HUES64 (cell line): ENCODE data around the gene SLC13A3.

Source experiments
- H3K27ac ChIP-seq: 2 replicates; pipeline ENCODE4 v1.7.0; 2013; ENCODE audit warnings: low read depth, low read length, inconsistent platforms
- H3K27me3 ChIP-seq: 2 replicates; pipeline ENCODE4 v1.6.1; 2013; ENCODE audit warnings: mild to moderate bottlenecking, low read length; ENCODE audit not compliant: insufficient read depth
- H3K36me3 ChIP-seq: 2 replicates; pipeline ENCODE4 v1.6.1; 2013; ENCODE audit warnings: mild to moderate bottlenecking, low read length; ENCODE audit not compliant: insufficient read depth
- H3K4me1 ChIP-seq: 2 replicates; pipeline ENCODE4 v1.6.1; 2013; ENCODE audit warnings: mild to moderate bottlenecking, low read length, moderate library complexity; ENCODE audit not compliant: insufficient read depth
- H3K4me3 ChIP-seq: 2 replicates; pipeline ENCODE4 v1.5.1; 2013; ENCODE audit warnings: mild to moderate bottlenecking, low read length, moderate library complexity
- H3K9ac ChIP-seq: 2 replicates; pipeline ENCODE4 v1.6.1; 2013; ENCODE audit warnings: mild to moderate bottlenecking, low read depth, low read length
- H3K9me3 ChIP-seq: 2 replicates; pipeline ENCODE4 v1.6.1; 2013; ENCODE audit warnings: low read depth, low read length; ENCODE audit not compliant: insufficient read depth
- WGBS: fragments of 150-250, 120-280 bp; methylation state at CpG from one replicate; pipeline ENCODE4 v1.1.7; 2013; ENCODE audit warnings: missing lambda C conversion rate; 5-methylcytosine and 5-hydroxymethylcytosine counted together

SLC13A3 gene

DNA sequence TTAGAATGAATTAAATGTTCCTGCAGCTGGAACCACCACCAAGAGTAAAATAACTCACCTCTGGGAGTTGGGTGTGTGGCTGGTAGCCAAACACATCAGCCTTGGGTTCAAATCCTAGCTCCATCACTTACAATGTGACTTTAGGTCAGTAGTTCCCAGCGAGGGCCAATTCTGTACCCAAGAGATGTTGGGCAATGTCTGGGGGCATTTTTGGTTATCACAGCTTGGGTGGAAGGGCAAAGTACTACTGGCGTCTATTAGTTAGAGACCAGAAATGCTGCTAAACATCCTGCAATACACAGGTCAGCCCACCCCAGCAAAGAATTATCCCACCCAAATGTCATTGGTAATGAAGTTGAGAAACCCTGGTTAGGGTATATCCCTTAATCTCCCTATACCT is 48.8 kb downstream of the SLC13A3 start:
- Histone ChIP-seq H3K27me3 (no peaks in the 10 kb centered on the region), H3K9me3 (no peaks in the 10 kb centered on the region), H3K27ac (no peak overlapping the region), H3K4me1 (no peaks in the 10 kb centered on the region), H3K4me3 (no peak overlapping the region), H3K9ac (no peak overlapping the region), H3K36me3 (no peaks in the 10 kb centered on the region)
- WGBS: 93% methylated on average over 1 of the region's 2 CpGs

DNA sequence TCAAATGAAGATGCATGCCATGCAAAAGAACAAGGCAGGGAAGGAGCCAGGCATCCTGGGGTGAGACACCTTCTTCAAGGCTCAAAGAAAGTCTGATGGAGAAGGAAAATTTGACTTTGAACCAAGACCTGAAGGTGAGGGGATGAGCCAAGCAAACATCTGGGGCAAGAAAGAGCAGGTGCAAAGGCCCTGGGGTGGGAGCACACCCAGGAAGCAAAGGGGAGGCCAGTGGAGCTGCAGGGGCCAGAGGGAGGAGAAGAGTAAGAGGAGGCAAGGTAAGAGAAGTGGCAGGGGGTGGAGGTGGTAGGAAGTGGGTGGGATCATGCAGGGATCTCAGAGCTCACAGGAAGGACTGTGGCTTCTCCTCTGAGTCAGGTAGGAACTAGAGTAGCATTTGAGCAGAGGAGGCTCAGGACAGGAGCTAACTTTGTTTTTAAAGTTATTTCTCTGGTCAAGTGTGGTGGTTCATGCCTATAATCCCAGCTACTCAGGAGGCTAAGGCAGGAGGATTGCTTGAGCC is 49.6 kb downstream of the SLC13A3 start:
- Histone ChIP-seq H3K9ac (no peak overlapping the region), H3K36me3 (no peaks in the 10 kb centered on the region), H3K4me3 (no peak overlapping the region), H3K27me3 (no peaks in the 10 kb centered on the region), H3K4me1 (no peaks in the 10 kb centered on the region), H3K27ac (no peak overlapping the region), H3K9me3 (no peaks in the 10 kb centered on the region)

DNA sequence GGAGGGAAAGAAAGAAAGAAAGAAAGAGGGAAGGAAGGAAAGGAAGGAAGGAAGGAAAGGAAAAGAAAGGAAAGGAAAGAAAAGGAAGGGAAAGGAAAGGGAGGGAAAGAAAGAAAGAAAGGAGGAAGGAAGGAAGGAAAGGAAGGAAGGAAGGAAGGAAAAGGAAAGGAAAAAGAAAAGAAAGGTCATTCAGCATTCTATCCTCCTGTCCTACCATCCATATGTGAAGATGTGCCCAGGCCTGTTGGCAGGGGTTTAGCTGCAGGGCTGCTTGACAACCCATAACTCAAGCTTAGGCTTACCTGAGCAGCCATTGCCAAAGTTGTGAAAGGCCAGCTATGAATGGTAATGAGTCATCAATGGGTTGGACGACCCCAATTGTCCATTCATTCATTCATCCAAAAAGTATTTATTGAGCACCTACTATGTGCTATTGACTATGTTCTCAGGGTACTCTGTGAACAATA is 50.9 kb downstream of the SLC13A3 start:
- no peaks in the 10 kb centered on the region for H3K9me3 ChIP-seq

DNA sequence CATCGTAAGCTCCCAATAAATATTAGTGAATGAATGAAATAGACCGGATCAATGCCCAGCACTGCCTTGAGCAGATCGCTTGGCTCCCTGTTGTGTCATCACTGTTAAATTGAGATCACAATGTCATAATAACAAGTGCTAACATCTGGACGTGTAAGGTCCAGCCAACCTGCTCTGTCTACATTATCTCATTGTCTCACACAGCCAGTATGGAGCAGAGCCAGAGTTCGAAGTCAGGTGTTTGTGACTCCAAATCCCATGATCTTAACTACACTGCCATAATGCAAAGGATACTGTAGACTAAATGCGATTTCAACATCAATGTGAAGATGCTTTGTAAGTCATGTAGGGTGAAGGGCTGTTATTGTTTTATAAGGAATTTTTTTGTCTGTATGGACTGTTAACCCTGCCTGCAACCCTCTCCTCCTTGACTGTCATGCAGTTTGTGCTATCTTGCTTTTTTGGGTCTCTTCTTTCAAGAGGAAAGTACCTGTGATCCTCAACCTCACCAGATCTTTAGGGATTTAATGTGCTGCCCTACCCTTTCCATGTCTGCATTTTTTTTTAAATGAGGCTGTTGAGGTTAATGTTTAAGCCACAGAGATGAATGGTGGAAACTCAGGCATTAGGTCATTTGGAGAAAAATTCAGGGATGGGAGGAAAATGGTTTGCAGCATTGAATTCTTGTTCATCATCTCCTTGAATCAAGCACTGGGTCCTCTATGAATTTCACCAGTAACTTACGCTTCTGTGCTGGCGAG is 51.9 kb downstream of the SLC13A3 start:
- Histone ChIP-seq H3K4me3 (no peak overlapping the region), H3K9ac (no peak overlapping the region), H3K4me1 (peaks cover 10% of the 10 kb centered on the region), H3K27me3 (no peaks in the 10 kb centered on the region), H3K27ac (no peak overlapping the region), H3K9me3 (no peaks in the 10 kb centered on the region), H3K36me3 (no peaks in the 10 kb centered on the region)
- 97% methylated on average over 8 of the region's 8 CpGs for WGBS

More for the DNA sequence above, 50.9 kb downstream of the SLC13A3 start:
- Histone ChIP-seq H3K27me3 (no peaks in the 10 kb centered on the region), H3K9ac (no peak overlapping the region), H3K27ac (no peak overlapping the region), H3K4me3 (no peak overlapping the region), H3K4me1 (peaks cover under 1% of the 10 kb centered on the region; the same call in 1 of the 2 replicates), H3K36me3 (no peaks in the 10 kb centered on the region)
- 100% methylated on average over 1 of the region's 1 CpG for WGBS

DNA sequence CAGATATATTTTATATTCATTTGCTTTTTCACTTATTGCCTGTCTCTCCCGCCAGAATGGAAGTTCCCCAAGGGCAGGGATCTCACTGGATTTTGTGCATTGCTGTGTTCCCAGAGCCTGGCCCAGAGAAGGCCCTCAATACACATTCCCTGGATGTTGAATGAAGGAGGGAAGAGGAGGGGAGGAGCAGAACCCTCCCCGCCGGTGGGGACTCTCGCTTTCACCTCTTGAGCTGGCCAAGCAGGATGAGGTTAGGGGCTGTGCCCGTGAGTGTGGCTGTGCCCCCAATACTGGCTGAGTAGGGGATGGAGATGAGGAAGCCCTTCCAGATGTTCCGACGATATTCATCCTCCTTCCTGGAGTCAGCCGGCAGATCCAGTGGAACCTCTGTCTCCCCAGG is 55.3 kb downstream of the SLC13A3 start:
- Histone ChIP-seq H3K4me1 (peaks cover 12% of the 10 kb centered on the region), H3K27ac (no peak overlapping the region), H3K4me3 (no peak overlapping the region), H3K9me3 (no peaks in the 10 kb centered on the region), H3K27me3 (no peaks in the 10 kb centered on the region), H3K36me3 (no peaks in the 10 kb centered on the region), H3K9ac (no peak overlapping the region)
- WGBS: 88% methylated on average over 8 of the region's 8 CpGs

DNA sequence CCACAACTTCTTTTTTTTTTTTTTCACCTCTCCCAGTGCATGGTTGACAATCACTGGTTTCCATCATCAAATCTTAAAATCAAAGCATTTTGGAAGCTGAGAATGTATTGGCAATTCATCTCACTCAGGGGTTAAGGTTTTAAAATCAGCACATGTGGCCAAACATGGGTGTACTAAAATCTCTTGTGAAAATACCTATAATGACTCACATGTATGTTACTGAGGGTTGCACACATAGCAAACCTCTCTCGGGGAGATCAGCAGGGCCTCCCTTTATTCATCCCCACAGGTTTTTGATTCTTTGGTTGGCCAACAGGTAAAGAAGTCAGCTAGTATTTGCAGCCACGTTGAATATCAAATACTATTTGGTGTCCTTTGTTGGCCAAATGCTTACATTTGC is 56.5 kb downstream of the SLC13A3 start:
- no peaks in the 10 kb centered on the region for H3K27me3 ChIP-seq
- no peak overlapping the region for H3K4me3 ChIP-seq
- H3K9ac ChIP-seq: no peak overlapping the region
- 36% methylated on average over 2 of the region's 2 CpGs for WGBS
- H3K4me1 ChIP-seq: peaks cover 12% of the 10 kb centered on the region
- 0 out of 2 replicates have a peak, but pooled peaks cover under 1% of the 10 kb centered on the region for H3K9me3 ChIP-seq
- H3K27ac ChIP-seq: peak overlapping the region; percentile 6; the same call in 1 of the 2 replicates
- no peaks in the 10 kb centered on the region for H3K36me3 ChIP-seq

DNA sequence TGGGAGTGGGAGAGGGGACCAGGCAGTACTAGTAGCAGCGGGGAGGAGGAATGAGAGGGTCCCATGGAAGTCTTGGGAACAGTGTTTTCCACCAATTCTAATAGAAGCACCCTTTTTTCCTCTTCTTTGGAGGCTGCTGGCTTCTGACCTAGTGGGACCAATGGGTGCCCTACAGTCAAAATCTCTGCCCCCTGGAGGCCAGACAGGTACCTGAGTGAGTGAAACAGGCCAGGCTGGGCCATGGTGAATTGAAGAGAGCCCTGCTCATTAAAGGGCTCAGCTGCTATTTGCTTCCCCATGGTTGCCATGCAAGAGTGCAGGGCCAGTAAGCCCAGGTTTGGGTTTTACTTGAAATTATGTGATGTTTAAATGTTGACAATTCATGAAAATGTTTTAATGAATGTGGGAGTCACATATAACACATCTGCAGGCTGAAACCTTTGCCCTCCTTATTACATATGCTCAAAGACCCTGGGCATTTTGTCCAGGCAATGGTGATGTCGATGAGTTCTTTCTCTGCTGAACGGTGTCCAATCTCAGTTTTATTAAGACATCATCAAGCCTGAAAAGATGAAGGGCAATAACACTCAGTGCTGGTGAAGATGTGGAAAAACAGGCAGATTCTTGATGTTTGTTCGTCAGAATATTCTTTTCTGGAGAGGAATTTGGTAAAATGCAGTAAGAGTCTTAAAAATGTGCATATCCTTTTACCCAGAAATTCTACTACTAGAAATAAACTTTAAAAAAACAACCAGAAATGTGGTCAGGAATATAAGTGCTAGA is 58.5 kb downstream of the SLC13A3 start:
- H3K4me3 ChIP-seq: no peak overlapping the region
- H3K9me3 ChIP-seq: 0 out of 2 replicates have a peak, but pooled peaks cover 3% of the 10 kb centered on the region
- 93% methylated on average over 4 of the region's 4 CpGs for WGBS
- no peaks in the 10 kb centered on the region for H3K27me3 ChIP-seq
- no peaks in the 10 kb centered on the region for H3K36me3 ChIP-seq
- H3K9ac ChIP-seq: no peak overlapping the region
- peaks cover 12% of the 10 kb centered on the region for H3K4me1 ChIP-seq
- no peak overlapping the region for H3K27ac ChIP-seq

DNA sequence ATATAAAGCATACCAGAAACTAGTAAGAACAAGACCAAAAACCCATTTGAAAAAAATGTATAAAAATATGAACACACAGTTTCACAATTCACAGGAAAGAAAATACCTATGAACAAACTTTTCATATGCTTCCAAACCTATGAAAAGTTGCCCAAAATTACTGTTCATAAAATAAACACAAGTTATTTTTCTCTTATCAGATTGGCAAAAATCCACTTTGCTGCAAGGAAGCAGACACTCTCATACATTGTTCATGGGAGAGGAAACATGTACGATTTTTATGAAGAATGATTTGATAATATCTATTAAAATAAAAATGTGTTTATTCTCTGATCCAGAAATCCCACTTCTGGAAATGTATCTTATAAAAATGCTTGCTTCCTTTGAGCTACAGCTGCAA is 60.8 kb downstream of the SLC13A3 start:
- Histone ChIP-seq H3K9ac (no peak overlapping the region), H3K36me3 (no peaks in the 10 kb centered on the region)
- no CpG with 5 or more reads among the region's 1 CpG for WGBS

DNA sequence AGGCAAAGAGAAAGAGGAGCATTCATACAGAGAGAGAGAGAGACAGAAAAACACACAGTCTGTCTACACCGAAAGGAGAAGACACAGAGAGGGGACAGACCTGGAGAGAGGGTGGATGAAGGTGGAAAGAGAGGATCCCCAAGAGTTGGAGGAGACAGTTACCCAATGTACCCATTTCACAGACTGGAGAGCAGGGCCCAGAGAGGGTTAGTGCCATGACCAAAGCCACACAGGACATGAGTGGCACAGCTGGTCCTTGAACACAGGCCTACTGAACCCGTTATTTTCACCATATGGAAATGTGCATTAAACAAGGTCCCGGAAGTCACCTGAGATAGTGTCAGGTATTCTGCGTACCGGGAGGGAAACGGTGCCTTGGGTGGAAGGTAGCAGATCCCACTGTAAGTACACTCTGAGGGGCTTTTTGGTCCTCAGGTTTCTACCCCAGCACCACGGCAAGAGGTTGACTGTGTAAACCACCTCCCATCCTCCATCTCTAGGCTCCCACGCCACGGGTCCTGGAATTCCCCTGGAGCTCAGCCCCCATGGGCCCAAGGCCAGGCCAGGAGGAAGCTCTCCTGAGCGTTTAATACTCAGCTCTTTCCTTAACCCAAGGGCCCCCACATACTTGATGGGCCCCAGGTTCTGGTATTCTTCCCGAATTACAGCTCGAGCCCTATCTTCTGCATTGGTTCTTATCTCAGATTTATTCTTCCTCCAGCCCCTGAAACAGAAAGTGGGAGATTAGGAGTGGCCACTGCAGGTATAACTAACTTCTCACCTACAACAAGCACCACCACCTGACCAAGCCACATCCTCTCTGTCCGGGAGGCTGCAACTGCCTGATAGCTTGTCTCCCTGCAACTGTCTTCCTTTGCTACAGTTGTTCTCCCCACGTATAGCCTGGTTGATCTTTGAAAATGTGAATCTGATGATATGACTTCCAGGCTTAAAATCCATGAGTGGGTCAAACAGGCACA is 62.4 kb downstream of the SLC13A3 start:
- Histone ChIP-seq H3K27ac (no peak overlapping the region), H3K36me3 (no peaks in the 10 kb centered on the region), H3K9ac (no peak overlapping the region), H3K4me1 (peaks cover 18% of the 10 kb centered on the region), H3K4me3 (no peak overlapping the region), H3K27me3 (no peaks in the 10 kb centered on the region), H3K9me3 (0 out of 2 replicates have a peak, but pooled peaks cover 3% of the 10 kb centered on the region)
- 91% methylated on average over 14 of the region's 14 CpGs for WGBS

More for the DNA sequence above, 60.8 kb downstream of the SLC13A3 start:
- Histone ChIP-seq H3K9me3 (0 out of 2 replicates have a peak, but pooled peaks cover 3% of the 10 kb centered on the region), H3K4me1 (peaks cover 14% of the 10 kb centered on the region), H3K27me3 (no peaks in the 10 kb centered on the region), H3K27ac (no peak overlapping the region), H3K4me3 (no peak overlapping the region)

DNA sequence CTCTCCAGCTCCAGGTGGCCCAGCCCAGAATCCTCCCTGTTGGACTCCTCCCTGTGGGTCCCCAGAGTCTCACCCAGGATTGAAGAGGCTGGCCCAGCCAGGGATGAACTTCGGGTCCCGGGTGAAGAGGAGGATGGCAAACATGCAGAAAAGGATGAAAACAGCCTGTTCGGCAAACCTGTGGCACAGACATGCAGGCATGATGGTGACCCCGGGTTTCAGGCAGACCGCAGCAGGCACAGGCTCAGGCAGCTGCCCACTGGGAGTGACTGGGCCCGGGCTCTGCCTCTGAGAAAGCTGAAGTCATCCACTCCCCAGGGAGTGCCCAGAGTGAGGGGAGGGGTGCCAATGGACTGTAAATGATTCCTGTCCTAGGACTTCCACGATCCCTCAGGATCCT is 63.3 kb downstream of the SLC13A3 start:
- 0 out of 2 replicates have a peak, but pooled peaks cover 3% of the 10 kb centered on the region for H3K9me3 ChIP-seq
- H3K27ac ChIP-seq: no peak overlapping the region
- no peak overlapping the region for H3K4me3 ChIP-seq
- no peak overlapping the region for H3K9ac ChIP-seq
- WGBS: 86% methylated on average over 7 of the region's 7 CpGs
- no peaks in the 10 kb centered on the region for H3K27me3 ChIP-seq
- H3K36me3 ChIP-seq: no peaks in the 10 kb centered on the region
- peaks cover 25% of the 10 kb centered on the region for H3K4me1 ChIP-seq
